ENCODE results near the gene TNFSF9.
A peak's percentile ranks its signal among the peaks of the same experiment; 100 is the strongest.

Gene TNFSF9

GRCh38 chr19:6501740-6502648 is 28.8 kb upstream of the TNFSF9 start, which contains the start of gene TUBB4A (continued):
- TF ChIP-seq ZNF398 (tag by site-specific recombination; IDR thresholded peaks at IDR 0.05) (peak; percentile 97), KLF17 (tag by site-specific recombination; IDR thresholded peaks at IDR 0.05) (peak; percentile 51; the same call in 1 of the 2 replicates), KLF1 (tag by site-specific recombination; IDR thresholded peaks at IDR 0.05) (peak; percentile 83), GLIS2 (tag by site-specific recombination; IDR thresholded peaks at IDR 0.05) (peak; percentile 91), ZNF785 (tag by site-specific recombination; IDR thresholded peaks at IDR 0.05) (no peak), ZNF341 (tag by site-specific recombination; IDR thresholded peaks at IDR 0.05; ENCODE audit: low read depth) (peak; percentile 31; the same call in 1 of the 2 replicates), ZNF777 (tag by site-specific recombination; IDR thresholded peaks at IDR 0.05; ENCODE audit: borderline replicate concordance) (no peak), ZNF10 (tag by site-specific recombination; IDR thresholded peaks at IDR 0.05) (no peak), ZBTB10 (tag by site-specific recombination; IDR thresholded peaks at IDR 0.05) (peak; percentile 57; the same call in 1 of the 2 replicates), ELK4 (IDR thresholded peaks at IDR 0.05; ENCODE audit: borderline replicate concordance, low read depth, low read length) (no peak), WT1 (tag by site-specific recombination; IDR thresholded peaks at IDR 0.05) (0 out of 2 replicates have a peak, but pooled peaks have one; percentile 43), BCL6B (tag by site-specific recombination; IDR thresholded peaks at IDR 0.05) (no peak), ZFP41 (tag by site-specific recombination; IDR thresholded peaks at IDR 0.05; ENCODE audit: borderline replicate concordance) (no peak), ZNF311 (tag by site-specific recombination; IDR thresholded peaks at IDR 0.05; ENCODE audit: borderline replicate concordance) (no peak), MZF1 (tag by site-specific recombination; IDR thresholded peaks at IDR 0.05; ENCODE audit: borderline replicate concordance) (no peak), BCL11B (tag by site-specific recombination; IDR thresholded peaks at IDR 0.05; ENCODE audit: low read depth) (peak; percentile 39; the same call in 1 of the 2 replicates), YY2 (tag by site-specific recombination; IDR thresholded peaks at IDR 0.05) (0 out of 2 replicates have a peak, but pooled peaks have one; percentile 42), ZNF114 (tag by site-specific recombination; IDR thresholded peaks at IDR 0.05) (no peak), PBX3 (CRISPR knock-in tag; IDR thresholded peaks at IDR 0.05) (0 out of 2 replicates have a peak, but pooled peaks have one; percentile 44), SP7 (tag by site-specific recombination; IDR thresholded peaks at IDR 0.05) (0 out of 2 replicates have a peak, but pooled peaks have one; percentile 21), KLF7 (tag by site-specific recombination; IDR thresholded peaks at IDR 0.05; ENCODE audit: borderline replicate concordance) (peak; percentile 48; the same call in 1 of the 2 replicates), ZNF133 (tag by site-specific recombination; IDR thresholded peaks at IDR 0.05) (no peak), AEBP2 (tag by site-specific recombination; IDR thresholded peaks at IDR 0.05; ENCODE audit: borderline replicate concordance) (no peak), PRDM6 (tag by site-specific recombination; IDR thresholded peaks at IDR 0.05) (no peak)
